GM15510 (cell line): ENCODE results near the gene PARD3.

Source experiments
- POLR2A ChIP-seq: IDR thresholded peaks from 3 replicates; pipeline ENCODE4 v1.6.1; 2011; ENCODE audit warnings: borderline replicate concordance; ENCODE audit not compliant: insufficient read length; ENCODE audit errors: extremely low read depth

The PARD3 gene

DNA sequence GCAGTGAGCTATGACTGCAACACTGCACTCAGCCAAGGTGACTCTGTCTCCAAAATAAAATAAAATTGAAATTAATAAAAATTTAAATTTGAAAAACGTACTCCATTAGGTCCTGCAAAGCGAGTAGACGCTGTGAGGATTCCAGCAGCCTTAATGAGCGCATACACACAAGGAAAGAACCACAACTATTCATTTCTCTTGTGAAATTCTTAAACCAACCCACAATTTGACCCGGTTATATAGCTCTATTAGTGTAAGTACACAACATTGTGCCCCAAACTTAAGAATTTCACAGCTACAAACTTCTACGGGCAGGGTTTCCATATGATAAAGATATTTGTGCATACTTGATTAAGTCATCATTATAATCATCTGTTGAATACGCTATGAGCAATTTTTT lies 84.4 kb downstream of the PARD3 start:
- no peak for TF ChIP-seq POLR2A

DNA sequence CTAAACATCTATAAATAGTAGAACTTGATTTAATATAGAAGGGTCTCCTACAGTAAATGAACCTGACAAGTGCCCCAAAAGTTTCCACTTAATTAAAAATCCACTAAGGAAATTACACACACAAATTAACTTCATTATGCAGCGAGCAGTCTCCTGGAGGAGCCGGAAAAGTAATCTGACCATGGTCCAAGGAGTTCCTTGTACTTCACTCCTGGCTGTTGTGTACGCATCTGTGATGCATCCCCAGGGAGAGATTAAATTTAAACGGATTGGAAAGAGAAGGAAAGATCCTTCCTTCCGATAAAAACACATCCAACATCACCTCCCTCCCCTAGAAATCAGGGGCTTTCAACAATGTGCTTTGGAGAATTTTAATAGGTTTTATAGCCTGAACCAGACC lies 85.5 kb downstream of the PARD3 start:
- no peak for TF ChIP-seq POLR2A

DNA sequence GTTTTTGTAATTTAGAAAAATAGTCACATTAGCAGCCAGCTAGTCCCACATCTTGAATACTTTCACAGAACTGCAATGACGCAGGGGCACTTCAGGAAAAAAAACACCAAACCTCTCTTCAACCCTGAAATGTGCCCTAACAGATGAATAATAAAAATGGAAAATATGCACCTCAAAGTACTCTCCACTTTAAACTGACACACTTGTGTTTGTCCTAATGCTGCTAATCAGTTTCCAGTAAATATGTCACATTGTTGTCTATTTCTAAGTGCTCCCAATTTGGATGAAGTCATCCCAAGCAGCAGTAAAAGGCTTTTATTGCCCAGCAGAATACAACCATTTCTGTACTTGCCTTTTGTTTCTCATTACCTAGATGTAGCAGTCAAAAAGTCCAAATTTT lies 86.7 kb downstream of the PARD3 start:
- no peak for TF ChIP-seq POLR2A

DNA sequence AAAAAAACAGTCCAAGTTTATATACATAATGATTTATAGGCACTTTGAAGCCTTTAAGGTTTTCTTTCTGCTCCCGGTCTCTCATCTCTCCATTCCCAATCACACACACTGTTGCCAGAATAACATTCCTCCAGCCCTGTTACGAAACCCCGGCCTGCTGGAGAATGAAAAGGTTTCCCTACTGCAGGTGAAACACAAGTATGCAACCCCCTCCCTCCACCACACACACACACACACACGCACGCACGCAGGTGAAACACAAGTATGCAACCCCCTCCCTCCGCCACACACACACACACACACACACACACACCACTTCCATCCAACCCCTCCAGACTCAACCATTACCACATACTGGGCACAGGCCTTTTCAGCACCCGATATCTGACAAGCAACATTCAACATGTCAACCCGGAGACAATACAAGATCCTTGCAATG lies 87.5 kb downstream of the PARD3 start:
- TF ChIP-seq POLR2A, result no peak

DNA sequence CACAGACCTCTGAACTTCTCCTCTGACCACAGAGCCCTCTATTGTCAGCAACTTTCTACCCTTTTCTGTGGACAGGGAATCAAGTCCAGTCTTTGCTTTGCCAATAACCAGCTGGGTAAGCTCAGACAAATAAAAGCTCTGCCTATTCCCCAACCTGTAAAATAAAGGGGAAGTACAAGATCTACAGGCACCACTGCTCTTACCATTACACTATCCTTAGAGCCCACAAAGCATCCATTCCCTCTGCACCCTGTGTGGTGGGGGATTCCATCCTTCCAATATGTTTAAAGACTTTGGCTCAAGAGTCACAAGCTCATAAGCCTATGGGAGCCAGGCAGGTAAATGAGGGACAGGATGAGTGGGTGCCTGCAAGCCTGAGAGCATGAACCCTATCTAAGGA lies 88.2 kb downstream of the PARD3 start:
- no peak for TF ChIP-seq POLR2A

DNA sequence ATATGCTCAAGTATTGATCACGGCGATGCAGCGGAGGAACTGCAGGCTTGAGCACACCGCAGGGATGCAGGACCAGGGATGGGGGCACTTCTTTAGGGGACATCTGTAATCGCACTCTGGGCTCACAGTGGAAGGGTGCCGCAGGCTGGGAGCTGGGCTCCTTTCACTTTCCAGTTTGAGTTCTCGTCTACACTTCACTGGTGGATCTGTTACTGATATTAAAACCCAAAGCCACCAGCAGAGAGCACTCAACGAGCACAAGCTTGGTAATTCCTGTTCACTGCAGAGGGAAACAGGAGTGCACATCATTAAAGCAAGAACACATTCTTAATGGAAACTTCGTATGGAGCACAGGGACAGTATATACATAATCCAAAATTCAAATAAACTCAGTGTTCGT lies 91.3 kb downstream of the PARD3 start:
- no peak for TF ChIP-seq POLR2A

DNA sequence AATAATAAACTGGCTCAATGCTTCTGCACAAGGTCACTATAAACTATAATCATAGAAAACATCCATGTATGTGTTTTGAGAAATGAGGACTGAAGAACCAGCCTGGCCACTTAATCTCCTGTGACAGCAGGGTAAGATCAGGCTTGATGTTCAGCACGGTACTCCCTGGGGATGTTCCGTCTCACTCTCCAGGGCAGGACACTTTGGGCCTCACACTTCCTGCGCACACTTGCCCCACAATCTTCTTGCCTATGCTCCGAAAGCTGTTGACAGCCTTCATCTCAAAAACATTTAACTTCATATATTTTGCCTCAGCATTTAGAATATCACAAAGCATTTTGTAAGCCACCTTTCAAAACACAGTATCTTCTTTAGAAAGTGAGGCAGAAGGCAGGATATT lies 92.7 kb downstream of the PARD3 start:
- no peak for TF ChIP-seq POLR2A

DNA sequence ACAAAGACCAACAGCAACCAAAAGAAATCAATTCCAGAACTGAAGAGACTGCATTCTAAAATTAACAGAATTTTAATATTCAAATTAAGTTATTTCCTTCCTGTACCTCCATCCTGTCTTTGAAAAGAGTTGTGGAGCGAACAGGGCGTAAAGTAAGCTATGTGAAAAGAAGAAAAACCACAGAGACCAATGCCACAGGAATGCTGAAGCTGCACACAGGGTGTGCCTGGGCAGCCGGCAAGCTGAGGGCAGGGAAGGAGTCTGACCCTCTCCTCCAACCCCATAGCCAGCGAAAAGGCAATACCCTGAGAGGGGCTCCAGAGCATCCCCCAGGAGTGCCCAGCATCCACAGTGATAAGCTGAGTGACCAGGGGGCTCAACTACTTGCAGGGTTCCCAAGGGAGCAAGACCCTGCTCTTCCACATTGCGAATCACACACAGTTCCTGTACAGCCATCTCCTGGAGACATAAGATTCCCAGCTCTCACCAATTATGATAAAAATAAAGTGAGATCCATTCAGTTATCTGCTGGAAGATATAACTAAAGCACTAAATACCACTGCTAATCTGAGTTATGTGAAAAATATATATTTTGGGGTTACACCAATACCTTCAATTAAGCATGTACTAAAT lies 93.8 kb downstream of the PARD3 start:
- TF ChIP-seq POLR2A, result no peak

DNA sequence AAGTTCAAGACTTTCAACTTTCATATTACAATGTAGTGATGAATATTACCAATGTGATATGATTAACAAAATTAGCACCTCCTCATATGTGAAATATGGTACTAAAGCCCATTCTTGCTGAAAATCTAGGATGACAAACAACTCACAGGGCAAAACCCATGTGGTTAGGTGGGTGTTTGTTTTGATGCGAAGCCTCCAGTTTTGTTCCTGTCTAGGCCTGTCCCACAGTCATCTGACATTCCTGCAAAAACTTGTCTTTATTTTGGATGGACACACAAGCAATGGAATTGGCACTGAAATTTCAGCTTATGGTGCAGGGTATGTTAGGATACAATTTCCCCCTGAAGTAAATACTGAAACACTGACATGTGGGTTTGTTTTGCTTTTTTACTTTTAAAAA lies 95.3 kb downstream of the PARD3 start:
- TF ChIP-seq POLR2A, result no peak

DNA sequence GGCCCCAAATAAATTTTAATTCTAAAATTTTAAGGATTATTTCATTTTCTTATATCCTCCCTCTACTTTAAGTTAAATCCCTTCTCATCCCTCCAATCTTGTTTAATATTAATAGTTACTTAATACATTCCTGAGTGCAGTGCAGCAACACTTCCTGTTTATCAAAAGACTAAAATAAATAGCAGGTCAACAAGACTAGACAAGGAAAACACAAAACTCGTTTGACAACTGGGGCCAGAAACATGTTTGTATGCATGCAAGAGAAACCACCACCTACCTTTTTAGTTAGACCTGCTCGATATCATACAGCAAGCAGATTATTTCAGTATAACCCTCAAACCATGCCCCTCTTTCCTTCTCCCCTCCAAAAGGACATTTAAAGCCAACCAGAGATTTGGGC lies 95.8 kb downstream of the PARD3 start:
- TF ChIP-seq POLR2A, result no peak

DNA sequence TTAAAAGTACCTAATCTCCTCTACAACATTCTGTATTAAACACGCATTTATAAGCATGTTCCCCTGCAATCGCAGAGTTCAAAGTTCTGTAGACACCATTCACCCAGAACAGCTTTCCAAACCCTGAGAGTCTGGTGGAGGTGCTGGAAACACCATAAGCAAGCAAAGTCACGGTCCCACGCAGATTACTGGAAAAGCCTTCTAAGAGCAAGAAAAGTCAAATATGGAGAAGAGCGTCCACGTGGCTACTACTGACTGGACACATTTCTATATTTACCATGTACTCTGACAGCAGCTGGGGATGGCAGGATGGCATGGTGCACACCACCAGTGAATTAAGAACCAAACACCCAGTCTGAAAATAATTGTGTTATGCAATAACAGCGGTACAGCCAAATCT lies 97.7 kb downstream of the PARD3 start:
- no peak for TF ChIP-seq POLR2A

DNA sequence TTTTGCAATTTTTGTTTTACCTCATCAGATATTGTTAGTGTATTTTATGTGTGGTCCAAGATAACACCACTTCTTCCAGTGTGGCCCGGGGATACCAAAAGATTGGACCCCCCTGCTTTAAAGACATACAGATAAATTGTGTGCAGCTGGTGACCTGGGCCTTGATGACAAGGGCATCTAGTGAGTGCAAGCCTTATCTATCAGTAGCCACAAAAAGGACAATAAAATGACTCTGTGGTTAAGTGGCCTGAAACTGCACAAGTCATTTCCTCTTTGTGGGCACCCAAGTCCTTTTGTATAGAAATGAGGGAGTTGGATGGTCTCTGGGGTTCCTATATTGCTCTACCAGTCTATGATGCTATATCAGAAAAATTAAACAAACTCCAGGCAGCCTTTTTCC lies 98.1 kb downstream of the PARD3 start:
- no peak for TF ChIP-seq POLR2A

DNA sequence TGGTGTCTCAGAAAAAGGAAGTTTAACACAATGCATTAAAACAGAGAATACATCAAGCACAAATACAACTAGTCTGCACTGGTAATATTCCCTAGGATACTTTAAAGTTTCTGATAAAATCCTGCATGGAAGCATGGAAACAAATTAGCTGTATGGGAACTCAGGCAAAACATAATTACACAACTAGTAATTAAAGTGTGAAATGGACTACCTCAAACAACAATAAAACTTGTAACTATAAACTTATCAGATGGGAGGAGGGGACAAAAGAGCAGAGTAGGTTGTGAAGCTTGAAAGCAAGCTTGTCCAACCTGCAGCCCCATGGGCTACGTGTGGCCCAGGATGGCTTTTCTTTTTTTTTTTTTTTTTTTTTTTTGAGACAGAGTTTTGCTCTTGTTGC lies 98.9 kb downstream of the PARD3 start:
- TF ChIP-seq POLR2A, result no peak

DNA sequence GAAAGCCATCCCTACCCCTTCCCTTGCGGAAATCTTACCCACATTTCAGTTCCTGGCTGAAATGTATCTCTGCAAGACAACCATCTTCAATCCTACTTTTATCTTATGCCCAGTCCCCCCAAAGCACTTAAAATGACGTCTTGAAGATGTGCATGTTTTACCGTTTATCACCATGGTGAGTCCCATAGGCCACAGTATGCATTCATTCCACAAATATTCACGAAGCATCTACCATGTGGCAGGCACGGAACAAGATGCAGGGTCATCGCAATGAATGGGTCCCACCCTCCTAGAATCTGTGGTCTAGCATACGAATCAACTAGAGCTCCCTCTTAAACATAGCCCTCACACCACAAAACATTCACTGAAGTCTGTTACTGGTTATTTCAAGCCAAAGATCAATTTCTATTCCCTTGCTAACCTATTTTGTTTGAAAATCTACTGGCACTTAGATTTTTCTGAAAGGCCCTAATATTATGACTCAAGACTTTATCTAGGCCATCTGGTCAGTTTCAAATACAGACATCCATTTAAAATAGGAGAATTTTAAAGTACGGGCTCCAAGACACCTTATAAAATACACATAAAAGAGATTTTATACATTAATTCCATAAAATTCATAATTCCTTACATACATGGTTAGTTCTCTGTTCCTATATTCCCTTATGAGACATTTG lies 99.4 kb downstream of the PARD3 start:
- no peak for TF ChIP-seq POLR2A

DNA sequence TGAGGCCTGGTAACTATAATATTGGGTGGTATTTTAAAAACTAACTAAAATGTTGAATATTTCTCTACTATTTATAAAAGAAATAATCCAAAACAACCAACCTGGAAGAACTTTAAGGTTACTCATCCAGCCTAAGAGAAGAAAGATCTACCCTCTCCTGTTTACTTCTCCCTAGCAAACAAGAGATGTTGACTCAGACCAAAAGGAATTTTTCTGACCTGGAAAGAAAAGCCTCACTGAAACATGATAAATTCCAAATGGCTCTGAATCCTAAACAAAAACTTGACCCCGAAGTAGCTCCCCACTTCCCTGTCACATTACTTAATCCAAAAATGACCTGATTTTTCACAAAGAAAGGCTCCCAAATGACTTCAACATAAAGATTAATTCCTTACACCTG lies 101.2 kb downstream of the PARD3 start:
- no peak for TF ChIP-seq POLR2A

DNA sequence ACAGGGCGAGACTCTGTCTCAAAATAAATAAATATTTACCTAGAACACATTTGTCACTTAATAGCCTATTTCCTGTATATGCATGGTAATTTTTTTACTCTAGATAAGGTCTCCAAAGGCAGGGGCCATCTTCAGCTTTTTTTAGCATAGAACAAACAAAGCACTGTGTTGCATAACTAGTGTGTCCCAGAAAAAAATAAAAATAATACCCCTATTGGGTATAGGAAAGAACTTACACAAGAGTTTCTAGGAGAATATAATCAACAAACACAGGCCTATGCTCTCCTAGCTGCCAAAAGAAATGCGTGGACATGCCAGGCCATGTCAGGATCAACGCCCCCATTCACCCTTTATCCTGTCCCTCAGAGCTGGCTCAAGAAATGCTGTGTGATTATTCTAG lies 103.6 kb downstream of the PARD3 start:
- TF ChIP-seq POLR2A, result no peak

DNA sequence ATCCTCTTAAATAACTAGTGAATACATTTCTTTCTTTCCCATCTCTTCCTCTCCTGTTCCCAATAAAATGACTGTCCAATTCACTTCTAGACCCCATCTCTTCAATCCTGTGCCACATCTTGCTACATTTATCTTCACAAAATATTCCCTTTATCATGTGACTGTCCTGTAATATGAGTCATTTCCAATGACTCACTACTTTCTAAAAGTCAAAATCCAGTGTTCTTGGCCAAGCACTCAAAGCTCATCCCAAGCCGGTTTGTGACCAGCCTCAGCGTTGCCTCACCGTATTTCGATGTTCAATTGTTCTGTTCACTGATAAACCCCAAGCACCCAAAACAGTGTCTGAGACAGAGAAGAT lies 104.7 kb downstream of the PARD3 start:
- TF ChIP-seq POLR2A, result no peak

DNA sequence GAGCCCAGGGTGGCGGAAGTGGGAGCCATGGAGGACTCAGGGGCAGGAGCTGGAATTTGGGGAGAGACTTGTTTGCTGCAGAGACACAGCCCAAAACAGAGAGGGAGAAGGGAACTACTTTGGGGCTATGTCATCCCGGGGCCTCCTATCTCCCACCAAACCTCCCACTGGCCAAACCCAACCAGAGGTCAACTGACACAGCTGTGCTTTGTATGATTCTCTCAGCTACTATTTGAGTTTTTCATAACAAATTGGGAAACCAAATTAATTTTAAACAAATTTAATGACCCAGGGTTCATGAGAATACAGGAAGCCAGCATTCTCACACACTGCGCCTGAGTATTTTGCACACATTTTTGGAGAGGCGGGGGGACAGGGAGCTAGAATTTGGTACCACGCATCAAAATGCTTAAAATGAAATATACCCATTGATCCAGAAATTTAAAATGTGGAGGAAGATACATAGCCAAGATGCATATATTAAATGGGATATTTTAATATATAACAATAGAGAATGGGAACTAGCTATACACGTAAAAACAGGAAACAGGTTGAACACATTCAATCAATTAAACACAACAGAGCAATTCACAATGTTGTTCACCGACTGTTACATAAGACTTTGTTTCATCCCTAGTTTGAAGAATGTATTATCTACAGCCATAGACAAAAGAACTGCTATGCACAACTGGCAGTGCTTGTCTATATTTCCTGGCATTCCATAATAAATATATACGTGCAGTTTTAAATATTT lies 105.3 kb downstream of the PARD3 start:
- no peak for TF ChIP-seq POLR2A
